SH-SY5Y (cell line): ENCODE measurements around the gene SLC39A10.

ENCODE experiments used
- GATA2 ChIP-seq: IDR thresholded peaks from 2 replicates; pipeline ENCODE4 v1.6.1; 2011; ENCODE audit warnings: mild to moderate bottlenecking, low read depth, low read length
- GATA3 ChIP-seq: IDR thresholded peaks from 2 replicates; pipeline ENCODE4 v1.6.1; 2011; ENCODE audit warnings: low read depth, mild to moderate bottlenecking, low read length, moderate library complexity

Gene SLC39A10

GRCh38 chr2:195677884-195678283 lies 20.9 kb downstream of the SLC39A10 start:
- no peak for TF ChIP-seq GATA2
- TF ChIP-seq GATA3, result no peak

- TF ChIP-seq GATA2 (no peak), GATA3 (no peak)
Observed at GRCh38 chr2:195682077-195682476, 25.1 kb downstream of the SLC39A10 start.

- TF ChIP-seq GATA2, result no peak
- 0 out of 2 replicates have a peak, but pooled peaks have one; percentile 22 for TF ChIP-seq GATA3
Observed at GRCh38 chr2:195683174-195683573, 26.1 kb downstream of the SLC39A10 start.

GRCh38 chr2:195686564-195686963 lies 29.5 kb downstream of the SLC39A10 start:
- no peak for TF ChIP-seq GATA2
- TF ChIP-seq GATA3, result no peak

- TF ChIP-seq GATA3 (no peak), GATA2 (no peak)
Observed at GRCh38 chr2:195687320-195688086, 30.5 kb downstream of the SLC39A10 start.

- TF ChIP-seq GATA3, result no peak
- TF ChIP-seq GATA2, result no peak
Observed at GRCh38 chr2:195694553-195694952, 37.5 kb downstream of the SLC39A10 start.

- TF ChIP-seq GATA3 (no peak), GATA2 (no peak)
Observed at GRCh38 chr2:195695002-195695631, 38.1 kb downstream of the SLC39A10 start.

GRCh38 chr2:195696012-195696411 lies 39.0 kb downstream of the SLC39A10 start:
- TF ChIP-seq GATA3, result no peak

GRCh38 chr2:195697681-195698220 lies 40.7 kb downstream of the SLC39A10 start:
- no peak for TF ChIP-seq GATA2
- no peak for TF ChIP-seq GATA3

GRCh38 chr2:195700480-195700879 lies 43.5 kb downstream of the SLC39A10 start:
- TF ChIP-seq GATA2, result no peak
- no peak for TF ChIP-seq GATA3

GRCh38 chr2:195706161-195706900 lies 49.3 kb downstream of the SLC39A10 start:
- TF ChIP-seq GATA2 (no peak), GATA3 (no peak)

- no peak for TF ChIP-seq GATA2
- no peak for TF ChIP-seq GATA3
Observed at GRCh38 chr2:195709901-195710806, 53.1 kb downstream of the SLC39A10 start.

GRCh38 chr2:195711478-195711877 lies 54.5 kb downstream of the SLC39A10 start:
- TF ChIP-seq GATA2 (no peak), GATA3 (no peak)

GRCh38 chr2:195716466-195716865 lies 59.4 kb downstream of the SLC39A10 start:
- TF ChIP-seq GATA2, result no peak
- no peak for TF ChIP-seq GATA3
